ENCODE measurements around the gene ADAMTS18.
"Not testable (repeated sequence)": the region's sequence is repeated elsewhere in the genome, so short reads cannot be mapped to it uniquely, and the experiment has no call there.

ADAMTS18 gene

GRCh38 chr16:77434530-77435271, at the start of gene ADAMTS18:
TSS of gene ADAMTS18 (minus strand) at chr16:77435034. CDS start at chr16:77434695, 339 bp downstream.
- no peak for DNase-seq

GRCh38 chr16:77480681-77481315, 46.0 kb upstream of the ADAMTS18 start:
- DNase-seq: no peak

DNA sequence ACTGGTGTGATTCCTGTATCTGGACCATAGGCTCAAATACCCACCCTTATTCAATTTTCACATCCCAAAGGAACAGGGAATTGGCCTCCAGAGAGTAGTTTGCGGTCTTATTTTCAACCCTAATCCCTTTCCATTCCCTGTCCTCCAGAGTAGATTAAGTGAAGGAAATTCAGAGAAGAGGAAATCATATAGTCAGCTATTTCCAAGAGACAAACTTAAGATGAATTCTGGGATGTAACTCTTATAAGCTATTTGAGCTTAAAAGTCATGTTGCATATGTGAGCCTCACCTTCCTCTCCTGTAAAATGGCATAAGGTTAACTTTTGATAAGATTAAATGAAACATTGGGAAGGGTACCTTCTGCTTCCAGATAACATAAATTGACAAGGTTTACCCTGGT, 37.4 kb upstream of the ADAMTS18 start:
- no peak for DNase-seq

DNA sequence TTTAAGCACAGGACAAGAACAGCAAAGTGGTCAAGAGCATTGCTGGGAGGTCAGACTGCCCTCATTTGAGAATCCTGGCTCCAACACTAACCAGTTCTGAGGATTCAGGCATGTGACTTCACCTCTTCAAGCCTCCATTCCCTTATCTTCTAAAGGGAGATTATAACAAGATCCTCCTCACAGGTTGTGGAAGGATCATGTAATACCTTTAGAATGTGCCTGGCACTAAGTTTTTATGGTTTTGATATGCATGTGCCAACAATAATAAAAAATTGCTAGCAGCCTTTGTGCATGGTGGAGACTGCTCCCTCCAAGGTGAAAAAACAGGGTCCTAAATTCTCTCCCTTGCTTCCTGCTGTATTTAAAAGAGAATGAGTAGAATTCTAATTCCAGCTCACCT, 36.0 kb upstream of the ADAMTS18 start:
- no peak for DNase-seq

DNA sequence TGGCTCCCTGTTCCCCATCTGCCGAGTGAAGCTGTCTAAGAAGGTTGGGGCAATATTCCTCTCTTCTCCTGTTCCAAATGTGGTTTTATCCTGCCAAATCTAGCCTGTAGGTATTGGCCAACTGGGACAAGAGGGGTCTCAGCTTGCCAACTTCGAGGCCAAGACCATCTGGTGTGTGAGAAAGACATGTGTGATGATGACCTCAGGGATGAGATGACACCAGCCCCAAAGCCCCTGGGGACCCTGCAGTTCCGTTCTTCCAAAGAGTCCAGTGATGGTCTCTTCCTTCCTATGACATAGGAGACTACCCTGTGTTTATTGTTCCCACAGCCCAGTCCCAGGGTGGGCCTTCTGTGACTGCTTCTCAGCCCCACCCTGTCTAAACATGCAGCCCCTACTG, 34.8 kb upstream of the ADAMTS18 start:
- no peak for DNase-seq

GRCh38 chr16:77468831-77469230, 34.0 kb upstream of the ADAMTS18 start:
- no peak for DNase-seq

GRCh38 chr16:77467821-77468335, 33.0 kb upstream of the ADAMTS18 start:
- DNase-seq: no peak

DNA sequence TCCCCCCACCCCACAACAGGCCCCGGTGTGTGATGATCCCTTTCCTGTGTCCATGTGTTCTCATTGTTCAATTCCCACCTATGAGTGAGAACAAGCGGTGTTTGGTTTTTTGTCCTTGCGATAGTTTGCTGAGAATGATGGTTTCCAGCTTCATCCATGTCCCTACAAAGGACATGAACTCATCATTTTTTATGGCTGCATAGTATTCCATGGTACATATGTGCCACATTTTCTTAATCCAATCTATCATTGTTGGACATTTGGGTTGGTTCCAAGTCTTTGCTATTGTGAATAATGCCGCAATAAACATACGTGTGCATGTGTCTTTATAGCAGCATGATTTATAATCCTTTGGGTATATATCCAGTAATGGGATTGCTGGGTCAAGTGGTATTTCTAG, 28.8 kb upstream of the ADAMTS18 start:
- not testable (repeated sequence) for DNase-seq

- no peak for DNase-seq
Measured at GRCh38 chr16:77462894-77463293, 28.1 kb upstream of the ADAMTS18 start.

GRCh38 chr16:77459534-77460254, 24.9 kb upstream of the ADAMTS18 start:
- DNase-seq: no peak

- no peak for DNase-seq
Measured at GRCh38 chr16:77457046-77457445, 22.2 kb upstream of the ADAMTS18 start.

GRCh38 chr16:77452243-77452642, 17.4 kb upstream of the ADAMTS18 start:
- no peak for DNase-seq

- peak; percentile 87 for DNase-seq
Measured at GRCh38 chr16:77450790-77451487, 16.1 kb upstream of the ADAMTS18 start.

- no peak for DNase-seq
Measured at GRCh38 chr16:77449208-77449607, 14.4 kb upstream of the ADAMTS18 start.

DNA sequence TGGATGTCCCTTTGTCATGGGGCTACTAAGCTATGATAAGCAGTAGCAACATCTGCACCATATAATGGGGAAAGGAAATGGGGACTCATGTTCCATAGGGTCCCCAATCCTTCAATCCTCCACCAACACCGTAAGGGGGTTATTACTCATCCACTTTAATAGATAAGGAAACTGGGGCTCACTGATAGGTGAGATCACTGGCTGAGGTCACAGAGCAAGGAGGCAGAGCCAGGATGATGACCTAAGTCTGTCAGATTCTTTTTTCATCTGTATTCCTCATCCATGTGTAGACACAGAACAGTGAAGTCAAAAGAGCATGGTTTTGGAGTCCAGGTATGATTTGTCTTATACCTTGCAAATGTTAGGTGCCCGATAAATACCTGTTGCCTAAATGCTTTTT, 10.5 kb upstream of the ADAMTS18 start:
- DNase-seq: no peak

DNA sequence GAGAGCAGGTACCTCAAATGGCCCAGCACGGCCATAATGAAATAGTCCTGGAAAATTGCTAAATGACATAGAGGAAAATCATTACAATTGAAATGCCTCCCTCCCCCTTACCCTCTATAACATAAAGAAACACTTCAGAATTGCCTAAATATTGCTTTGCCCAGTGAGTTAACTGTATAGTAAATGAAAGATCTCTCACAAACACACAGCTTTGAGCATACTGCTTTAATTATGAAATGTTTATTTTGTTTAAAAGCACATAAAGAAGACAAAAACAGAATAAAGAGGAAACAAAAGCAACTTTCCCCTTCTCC, 9.3 kb upstream of the ADAMTS18 start:
- DNase-seq: peak; percentile 41

DNA sequence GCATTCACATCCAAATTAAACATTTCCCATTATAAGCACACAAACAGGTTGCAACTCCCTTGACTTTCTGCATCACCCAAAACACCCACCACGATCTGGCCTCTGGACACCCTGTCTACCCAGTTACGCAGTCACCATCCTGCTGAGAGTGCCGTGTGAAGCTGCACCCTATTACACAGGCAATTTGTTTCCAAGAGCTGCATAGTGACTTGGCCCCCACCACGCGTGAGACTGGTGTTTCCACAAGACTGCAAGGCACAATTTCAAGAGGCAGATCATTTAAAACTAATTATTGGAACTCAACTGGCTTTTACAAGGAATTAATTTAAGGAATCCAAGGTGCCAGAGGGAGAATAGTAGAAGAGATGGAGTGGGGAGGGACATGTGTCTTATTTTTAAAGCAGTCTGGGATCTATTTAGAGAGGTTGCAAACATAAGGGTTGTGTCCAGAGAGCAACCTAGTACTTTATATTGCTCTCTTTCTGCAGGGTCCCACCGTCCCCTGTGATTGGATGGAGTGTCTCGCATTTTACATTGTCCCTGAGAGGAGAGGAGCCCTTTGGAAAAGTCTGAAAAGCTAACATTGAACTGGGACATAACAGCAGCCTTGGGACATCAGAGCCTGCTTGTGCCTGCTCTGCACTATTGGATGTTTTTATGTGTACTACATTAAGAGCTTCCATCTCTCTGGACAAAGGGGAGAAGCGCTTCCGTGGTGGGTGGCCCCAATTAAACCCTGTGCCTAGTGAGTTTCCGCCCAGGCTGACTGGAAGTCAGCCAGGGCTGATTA, 8.7 kb upstream of the ADAMTS18 start:
- DNase-seq: no peak

DNA sequence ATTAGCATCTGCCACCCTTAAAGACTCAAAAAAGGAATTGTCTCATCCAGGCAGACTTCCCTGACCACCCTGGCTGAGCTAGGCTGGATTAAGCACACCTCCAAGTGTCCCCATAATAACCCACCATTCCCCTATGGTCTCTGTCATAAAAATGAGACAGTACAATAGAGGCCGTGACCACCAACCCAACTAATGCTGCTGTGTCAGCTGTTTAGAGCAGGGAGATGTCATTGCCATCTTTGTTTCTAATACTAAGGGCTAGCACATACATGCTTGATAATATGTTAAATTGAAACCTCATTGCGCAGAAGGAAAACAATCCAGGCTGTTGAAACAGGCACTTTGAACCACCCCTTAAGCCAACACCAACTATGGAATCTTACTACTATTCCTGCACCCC, 7.2 kb upstream of the ADAMTS18 start:
- DNase-seq: no peak

DNA sequence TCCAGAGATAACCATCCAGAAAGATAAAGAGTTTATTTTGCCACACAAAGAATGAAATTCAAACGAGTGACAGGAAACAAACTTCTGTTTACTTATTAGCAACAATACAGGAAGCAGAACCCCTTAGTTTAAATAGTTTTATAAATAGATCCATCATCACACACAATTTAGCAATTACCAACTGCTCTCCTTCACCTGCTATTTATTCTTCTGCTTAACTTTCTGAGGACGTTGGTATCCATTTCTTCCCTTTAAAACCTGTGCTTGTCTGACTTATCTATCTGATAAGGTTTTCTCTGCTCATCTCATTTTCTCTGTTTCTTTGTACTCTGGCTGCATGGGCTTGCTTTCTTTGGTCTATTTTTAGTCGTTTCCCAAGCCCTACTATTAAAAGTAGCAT, 4.3 kb upstream of the ADAMTS18 start:
- no peak for DNase-seq

- no peak for DNase-seq
Measured at GRCh38 chr16:77437859-77438258, 3.0 kb upstream of the ADAMTS18 start.

DNA sequence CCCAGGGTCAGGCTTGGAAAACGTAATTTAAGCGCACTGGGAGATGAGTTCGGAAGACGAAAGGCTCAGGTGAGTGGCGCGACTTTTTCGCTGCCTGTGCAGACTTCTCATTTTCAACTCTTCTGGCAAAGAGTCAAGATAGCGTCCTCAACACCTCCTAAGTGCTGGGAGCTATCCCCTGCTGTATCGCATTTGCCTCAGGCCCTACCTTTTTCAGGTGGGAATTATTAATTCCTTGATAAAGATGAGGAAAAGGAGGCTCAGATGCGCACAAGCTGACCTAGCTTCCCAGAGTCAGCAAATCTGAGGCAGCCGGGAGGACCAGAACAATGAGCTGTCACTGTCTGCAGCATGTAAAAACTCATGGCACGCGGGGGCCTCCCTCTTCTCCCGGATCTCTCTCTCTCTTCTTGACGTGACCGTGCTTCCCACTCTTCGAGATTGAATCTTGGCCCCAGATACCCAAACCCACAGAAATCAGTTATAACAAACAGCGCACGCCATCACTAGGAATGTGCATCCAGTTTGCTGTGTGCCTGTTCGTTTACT, 512 bp upstream of the ADAMTS18 start:
- no peak for DNase-seq

- no peak for DNase-seq
Measured at GRCh38 chr16:77434022-77434529, 758 bp downstream of the ADAMTS18 start.
